ENCODE results near the gene NASP. TPM values are rescaled to one million over a fixed set of nuclear protein-coding genes. Genes with fewer than 3 reads are reported as not detected.

The NASP gene
- total RNA-seq, 3 donors from 2014 or later (not counting 1 experiment from before 2014, with no cell fraction given): 109 to 171 (median 121) TPM

GRCh38 chr1:45647248-45648021 is 63.6 kb downstream of the NASP start:
- Mint-ChIP-seq H3K27me3 (ENCODE audit: low read depth in 2 of 2) (no peaks in the 10 kb centered on the region), H3K27ac (peak overlapping the region in 1 of 2 donors; percentile 47), H3K9me3 (no peaks in the 10 kb centered on the region), H3K36me3 (no peaks in the 10 kb centered on the region), H3K4me1 (peaks cover 16 to 18% of the 10 kb centered on the region in 2 donors), H3K4me3 (no peak overlapping the region)
- intact Hi-C loops (cut with micrococcal nuclease): no loop called here
- no peaks in the 10 kb centered on the region for H3K4me1 ChIP-seq (ENCODE audit: control insufficient read depth, insufficient read depth, low read length)
- ATAC-seq (no peak), DNase-seq (no peak)
- no peak for TF ChIP-seq CTCF (IDR thresholded peaks at IDR 0.05)
- peaks cover 55% of the 10 kb centered on the region for H3K36me3 ChIP-seq (ENCODE audit: control insufficient read depth, insufficient read depth, low read length)
- no peaks in the 10 kb centered on the region for H3K9me3 ChIP-seq (ENCODE audit: control insufficient read depth, insufficient read depth, low read length)
- H3K4me3 ChIP-seq (ENCODE audit: low read length): no peak overlapping the region
- WGBS (ENCODE audit: insufficient coverage): 94% methylated on average over 8 of the region's 9 CpGs
- H3K27ac ChIP-seq (ENCODE audit: low read length): no peak overlapping the region
- no peaks in the 10 kb centered on the region for H3K27me3 ChIP-seq (ENCODE audit: control insufficient read depth, insufficient read depth, low read length)

GRCh38 chr1:45654540-45655280 is 70.9 kb downstream of the NASP start:
- Histone ChIP-seq H3K36me3 (ENCODE audit: control insufficient read depth, insufficient read depth, low read length) (peaks cover 98% of the 10 kb centered on the region), H3K4me3 (ENCODE audit: low read length) (no peak overlapping the region), H3K9me3 (ENCODE audit: control insufficient read depth, insufficient read depth, low read length) (no peaks in the 10 kb centered on the region), H3K27ac (ENCODE audit: low read length) (no peak overlapping the region), H3K4me1 (ENCODE audit: control insufficient read depth, insufficient read depth, low read length) (no peaks in the 10 kb centered on the region), H3K27me3 (ENCODE audit: control insufficient read depth, insufficient read depth, low read length) (no peaks in the 10 kb centered on the region)
- Mint-ChIP-seq H3K4me1 (peaks cover 0 to 12% of the 10 kb centered on the region in 2 donors), H3K27ac (peak overlapping the region in 1 of 2 donors; percentile 31), H3K36me3 (no peaks in the 10 kb centered on the region), H3K27me3 (ENCODE audit: low read depth in 2 of 2) (no peaks in the 10 kb centered on the region), H3K4me3 (no peak overlapping the region), H3K9me3 (no peaks in the 10 kb centered on the region)
- ATAC-seq (no peak), DNase-seq (no peak)
- WGBS (ENCODE audit: insufficient coverage): 97% methylated on average over 9 of the region's 12 CpGs
- TF ChIP-seq CTCF (IDR thresholded peaks at IDR 0.05): no peak
- intact Hi-C loops (cut with micrococcal nuclease): no loop called here

GRCh38 chr1:45656573-45657226 is 72.9 kb downstream of the NASP start:
- H3K36me3 ChIP-seq (ENCODE audit: control insufficient read depth, insufficient read depth, low read length): peaks cover 85% of the 10 kb centered on the region
- H3K27me3 ChIP-seq (ENCODE audit: control insufficient read depth, insufficient read depth, low read length): no peaks in the 10 kb centered on the region
- H3K9me3 ChIP-seq (ENCODE audit: control insufficient read depth, insufficient read depth, low read length): no peaks in the 10 kb centered on the region
- no peak for TF ChIP-seq CTCF (IDR thresholded peaks at IDR 0.05)
- H3K27ac ChIP-seq (ENCODE audit: low read length): no peak overlapping the region
- H3K4me3 ChIP-seq (ENCODE audit: low read length): no peak overlapping the region
- 100% methylated on average over 1 of the region's 3 CpGs for WGBS (ENCODE audit: insufficient coverage)
- intact Hi-C loops (cut with micrococcal nuclease): no loop called here
- DNase-seq (no peak), ATAC-seq (no peak)
- Mint-ChIP-seq H3K27ac (no peak overlapping the region), H3K36me3 (no peaks in the 10 kb centered on the region), H3K4me3 (no peak overlapping the region), H3K4me1 (peaks cover 0 to 6% of the 10 kb centered on the region in 2 donors), H3K9me3 (no peaks in the 10 kb centered on the region), H3K27me3 (ENCODE audit: low read depth in 2 of 2) (no peaks in the 10 kb centered on the region)
- H3K4me1 ChIP-seq (ENCODE audit: control insufficient read depth, insufficient read depth, low read length): no peaks in the 10 kb centered on the region
